ACC112 (cell line): Measurements from ENCODE around the gene LCN10.

Experiments
- H2AFZ ChIP-seq: fragments of 200-600 bp; sonication (generic); one replicate; pipeline ENCODE4 v1.6.0; 2017; ENCODE audit warnings: antibody characterized with exemption, low read length; ENCODE audit not compliant: unreplicated experiment
- H3K27ac ChIP-seq: fragments of 200-600 bp; sonication (generic); 2 replicates; pipeline ENCODE4 v1.5.1; 2014; ENCODE audit warnings: low read depth, mild to moderate bottlenecking, antibody characterized with exemption, low read length, moderate library complexity
- H3K27me3 ChIP-seq: fragments of 200-600 bp; sonication (generic); 2 replicates; pipeline ENCODE4 v1.6.1; 2014; ENCODE audit warnings: mild to moderate bottlenecking, antibody characterized with exemption, low read length, moderate library complexity, mixed read lengths; ENCODE audit not compliant: insufficient read depth
- H3K36me3 ChIP-seq: fragments of 200-600 bp; sonication (generic); 2 replicates; pipeline ENCODE4 v1.6.1; 2016; ENCODE audit warnings: mild to moderate bottlenecking, antibody characterized with exemption, low read length, moderate library complexity, mixed read lengths; ENCODE audit not compliant: insufficient read depth
- H3K4me1 ChIP-seq: fragments of 200-600 bp; sonication (generic); one replicate; pipeline ENCODE4 v1.6.1; 2016; ENCODE audit warnings: low read length, mixed read lengths; ENCODE audit not compliant: insufficient read depth, unreplicated experiment, control insufficient read depth
- H3K4me3 ChIP-seq: fragments of 200-600 bp; sonication (generic); 2 replicates; pipeline ENCODE4 v1.5.1; 2014; ENCODE audit warnings: mild to moderate bottlenecking, low read depth, low read length
- H3K79me2 ChIP-seq: fragments of 200-600 bp; sonication (generic); one replicate; pipeline ENCODE4 v1.6.0; 2016; ENCODE audit warnings: low read length; ENCODE audit not compliant: control insufficient read depth, unreplicated experiment, insufficient read depth

The LCN10 gene

DNA sequence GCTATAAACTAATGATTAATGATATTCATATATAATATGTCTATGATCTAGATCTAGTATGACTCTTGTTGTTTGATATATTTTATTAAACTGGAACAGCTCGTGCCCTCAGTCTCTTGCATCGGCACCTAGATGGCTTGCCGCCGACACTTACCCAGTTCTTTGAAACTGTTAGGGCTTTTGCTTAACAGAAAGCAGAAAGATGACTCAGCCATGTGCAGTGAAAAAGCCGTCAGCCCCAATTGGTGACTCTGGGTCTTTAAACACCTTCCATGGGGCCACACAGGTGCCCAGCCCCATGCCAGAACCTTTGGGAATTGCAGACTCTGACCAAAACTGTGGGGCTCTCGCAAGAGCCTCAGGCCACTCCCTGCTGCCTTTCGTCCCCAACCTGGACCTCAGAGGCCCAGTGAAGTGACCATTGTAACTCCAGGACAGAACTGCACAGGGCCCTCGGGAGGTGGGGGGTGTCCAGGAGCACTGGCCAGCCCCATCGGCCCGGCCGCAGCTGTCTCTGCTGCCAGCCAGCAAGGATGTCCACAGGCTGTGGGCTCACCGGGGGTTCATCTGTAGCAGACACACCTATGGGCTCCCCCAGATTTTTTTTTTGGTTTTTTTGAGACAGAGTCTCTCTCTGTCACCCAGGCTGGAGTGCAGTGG lies 7.8 kb downstream of the LCN10 start:
- peaks cover 6% of the 10 kb centered on the region; the same call in 1 of the 2 replicates for H3K27me3 ChIP-seq
- peaks cover 5% of the 10 kb centered on the region for H3K79me2 ChIP-seq
- H3K27ac ChIP-seq, result no peak overlapping the region
- H3K36me3 ChIP-seq, result no peaks in the 10 kb centered on the region
- H3K4me1 ChIP-seq, result no peaks in the 10 kb centered on the region
- H3K4me3 ChIP-seq, result no peak overlapping the region
- no peak overlapping the region for H2AFZ ChIP-seq

DNA sequence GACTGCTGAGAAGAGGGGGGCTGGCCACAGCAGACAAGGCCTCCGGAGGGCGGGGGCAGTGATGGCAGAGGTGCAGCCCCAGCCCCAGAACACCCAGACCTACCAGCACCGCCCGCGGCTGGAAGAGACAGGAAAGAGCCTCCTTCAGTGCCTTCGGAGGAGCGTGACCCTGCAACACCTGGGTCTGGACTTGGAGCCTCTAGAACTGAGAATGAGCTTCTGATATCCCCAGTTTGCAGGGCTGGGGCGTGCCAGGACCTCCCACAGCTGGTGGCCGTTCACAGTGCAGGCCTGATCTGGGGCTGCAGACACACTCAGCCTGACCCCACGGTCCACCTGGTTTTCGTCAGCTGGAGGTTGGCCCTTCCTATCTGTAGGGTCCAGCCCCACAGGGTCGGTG lies 9.1 kb downstream of the LCN10 start:
- Histone ChIP-seq H3K27ac (no peak overlapping the region), H3K4me3 (no peak overlapping the region), H3K27me3 (no peaks in the 10 kb centered on the region), H3K79me2 (peaks cover 16% of the 10 kb centered on the region), H2AFZ (no peak overlapping the region), H3K4me1 (peaks cover 6% of the 10 kb centered on the region), H3K36me3 (no peaks in the 10 kb centered on the region)

DNA sequence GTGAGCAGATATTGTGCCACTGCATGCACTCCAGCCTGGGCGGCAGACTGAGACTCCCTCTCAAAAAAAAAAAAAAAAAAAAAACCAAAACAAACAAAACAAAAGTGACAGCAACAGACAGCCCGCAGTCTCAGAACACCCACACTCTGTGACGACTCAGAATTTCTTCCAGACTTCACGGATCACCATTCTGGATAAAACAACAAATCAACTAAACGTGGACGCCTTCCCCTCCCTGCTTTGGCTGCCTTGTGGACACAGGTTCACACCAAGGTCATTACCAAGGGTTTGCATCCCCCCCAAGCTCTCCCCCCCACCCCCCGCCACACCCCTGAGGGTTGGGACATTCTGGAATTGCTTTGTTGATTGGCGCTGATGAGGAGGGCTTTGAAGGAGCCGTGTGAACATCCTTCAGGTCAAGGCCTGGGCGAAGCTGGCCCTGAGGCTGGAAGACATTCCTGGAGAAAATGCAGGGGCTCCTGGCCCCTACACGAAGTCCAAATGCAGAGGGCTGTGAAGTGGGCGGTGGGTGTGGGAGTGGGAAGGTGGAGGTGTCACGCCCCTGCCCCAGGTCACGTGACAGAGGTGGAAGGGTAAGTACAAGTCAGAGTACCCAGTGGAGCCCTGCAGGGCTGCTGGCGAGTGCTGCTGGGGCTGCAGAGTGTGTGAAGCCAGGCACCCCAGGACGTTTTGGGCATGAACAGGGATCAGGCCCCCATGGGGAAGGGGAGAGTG lies 10.1 kb downstream of the LCN10 start:
- H3K4me1 ChIP-seq, result peaks cover 6% of the 10 kb centered on the region
- H3K27me3 ChIP-seq, result no peaks in the 10 kb centered on the region
- no peaks in the 10 kb centered on the region for H3K36me3 ChIP-seq
- no peak overlapping the region for H2AFZ ChIP-seq
- H3K4me3 ChIP-seq, result no peak overlapping the region
- peaks cover 19% of the 10 kb centered on the region for H3K79me2 ChIP-seq
- no peak overlapping the region for H3K27ac ChIP-seq

- H3K79me2 ChIP-seq, result peaks cover 42% of the 10 kb centered on the region
- no peak overlapping the region for H3K27ac ChIP-seq
Observed at GRCh38 chr9:136729926-136730325, 12.8 kb downstream of the LCN10 start.

GRCh38 chr9:136729144-136729543 lies 13.6 kb downstream of the LCN10 start:
- H2AFZ ChIP-seq, result peak overlapping the region; percentile 79
- peaks cover 13% of the 10 kb centered on the region; the same call in 1 of the 2 replicates for H3K36me3 ChIP-seq
- H3K27me3 ChIP-seq, result no peaks in the 10 kb centered on the region
- peaks cover 20% of the 10 kb centered on the region for H3K4me1 ChIP-seq
- H3K27ac ChIP-seq, result no peak overlapping the region
- peak overlapping the region; percentile 99 for H3K4me3 ChIP-seq
- peaks cover 42% of the 10 kb centered on the region for H3K79me2 ChIP-seq

More at GRCh38 chr9:136729926-136730325, 12.8 kb downstream of the LCN10 start:
- Histone ChIP-seq H3K4me1 (peaks cover 20% of the 10 kb centered on the region), H3K27me3 (no peaks in the 10 kb centered on the region), H2AFZ (no peak overlapping the region), H3K4me3 (peak overlapping the region; percentile 99; the same call in 1 of the 2 replicates), H3K36me3 (peaks cover 10% of the 10 kb centered on the region; the same call in 1 of the 2 replicates)

DNA sequence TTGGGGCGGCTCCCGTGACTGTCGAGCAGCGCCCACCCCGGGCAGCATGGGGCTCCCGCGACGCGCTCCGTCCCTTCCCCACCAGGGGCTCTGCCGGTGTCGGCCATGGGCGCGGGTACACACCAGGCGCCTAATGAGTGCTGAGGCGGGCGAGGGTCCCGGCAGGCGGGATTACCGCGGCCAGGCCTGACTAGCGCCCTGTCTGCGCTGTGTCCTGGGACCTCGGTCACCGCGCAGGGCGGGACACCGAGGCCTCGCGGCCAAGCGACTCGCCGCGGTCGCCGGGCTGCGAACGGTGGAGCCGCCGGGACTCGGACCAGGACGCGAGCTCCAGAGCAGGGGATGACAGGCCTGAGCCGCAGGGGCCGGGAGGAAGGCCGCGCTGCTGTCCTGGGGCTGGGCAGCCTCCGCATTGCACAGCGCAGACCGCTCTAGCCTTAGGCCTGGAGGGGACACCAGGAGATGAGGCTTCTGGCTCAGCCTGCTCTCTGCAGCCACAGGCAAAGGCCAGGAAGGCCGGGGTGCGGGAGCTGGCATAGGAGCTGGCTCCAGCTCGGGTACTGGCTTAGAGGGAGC lies 14.1 kb downstream of the LCN10 start:
- Histone ChIP-seq H3K36me3 (peaks cover 18% of the 10 kb centered on the region; the same call in 1 of the 2 replicates), H3K79me2 (peaks cover 42% of the 10 kb centered on the region), H3K27ac (no peak overlapping the region), H3K4me1 (peaks cover 20% of the 10 kb centered on the region), H2AFZ (peak overlapping the region; percentile 79), H3K27me3 (no peaks in the 10 kb centered on the region), H3K4me3 (peak overlapping the region; percentile 99)

GRCh38 chr9:136728080-136728547 lies 14.6 kb downstream of the LCN10 start:
- Histone ChIP-seq H3K27me3 (no peaks in the 10 kb centered on the region), H3K36me3 (peaks cover 23% of the 10 kb centered on the region; the same call in 1 of the 2 replicates), H3K27ac (peak overlapping the region; percentile 33; the same call in 1 of the 2 replicates), H3K4me3 (peak overlapping the region; percentile 99), H2AFZ (peak overlapping the region; percentile 79), H3K4me1 (peaks cover 20% of the 10 kb centered on the region), H3K79me2 (peaks cover 42% of the 10 kb centered on the region)

- Histone ChIP-seq H2AFZ (no peak overlapping the region), H3K36me3 (peaks cover 23% of the 10 kb centered on the region; the same call in 1 of the 2 replicates), H3K79me2 (peaks cover 42% of the 10 kb centered on the region), H3K27ac (no peak overlapping the region), H3K4me1 (peaks cover 20% of the 10 kb centered on the region), H3K27me3 (no peaks in the 10 kb centered on the region), H3K4me3 (peak overlapping the region; percentile 99)
Observed at GRCh38 chr9:136726631-136727191, 16.0 kb downstream of the LCN10 start.

GRCh38 chr9:136726118-136726517 lies 16.6 kb downstream of the LCN10 start:
- H3K4me3 ChIP-seq, result peak overlapping the region; percentile 99
- H3K79me2 ChIP-seq, result peaks cover 42% of the 10 kb centered on the region

GRCh38 chr9:136725612-136726011 lies 17.1 kb downstream of the LCN10 start:
- Histone ChIP-seq H3K79me2 (peaks cover 42% of the 10 kb centered on the region), H3K4me1 (peaks cover 20% of the 10 kb centered on the region), H3K4me3 (peak overlapping the region; percentile 99), H2AFZ (no peak overlapping the region), H3K27me3 (no peaks in the 10 kb centered on the region), H3K36me3 (peaks cover 23% of the 10 kb centered on the region; the same call in 1 of the 2 replicates), H3K27ac (no peak overlapping the region)

More at GRCh38 chr9:136726118-136726517, 16.6 kb downstream of the LCN10 start:
- Histone ChIP-seq H3K4me1 (peaks cover 20% of the 10 kb centered on the region), H2AFZ (no peak overlapping the region), H3K36me3 (peaks cover 23% of the 10 kb centered on the region; the same call in 1 of the 2 replicates), H3K27me3 (no peaks in the 10 kb centered on the region), H3K27ac (no peak overlapping the region)
